ENCODE measurements around the gene CANT1. TPM values are rescaled to one million over a fixed set of nuclear protein-coding genes. Genes with fewer than 3 reads are reported as not detected.
A peak's percentile ranks its signal among the peaks of the same experiment; 100 is the strongest.

Gene CANT1
- total and polyA plus RNA-seq, 8 donors = 16.6 to 151 (median 40.7) TPM

- intact Hi-C loops (cut with DNase I; ENCODE audit: low total_unique reads) = no loop called here
Measured at GRCh38 chr17:79014158-79014758, 4.7 kb upstream of the CANT1 start.

GRCh38 chr17:79012563-79013134 is 3.1 kb upstream of the CANT1 start:
- intact Hi-C loops (cut with DNase I; ENCODE audit: low total_unique reads) = no loop called here
- H3K27ac ChIP-seq = no peak overlapping the region
- no peak for DNase-seq
- WGBS, 5 donors = 73 to 83% (median 77%) methylated on average over 6 of the region's 6 CpGs
- H3K4me1 ChIP-seq = peaks cover 19 to 25% (median 23%) of the 10 kb centered on the region in 4 donors
- no peaks in the 10 kb centered on the region for H3K36me3 ChIP-seq
- H3K27me3 ChIP-seq = no peaks in the 10 kb centered on the region
- H3K9me3 ChIP-seq = no peaks in the 10 kb centered on the region
- TF ChIP-seq EP300 (IDR thresholded peaks at IDR 0.05) (no peak), POLR2AphosphoS5 (IDR thresholded peaks at IDR 0.05) (no peak), CTCF (IDR thresholded peaks at IDR 0.05) (no peak), POLR2A (IDR thresholded peaks at IDR 0.05) (no peak)
- no peak overlapping the region for H3K4me3 ChIP-seq

More at GRCh38 chr17:79014158-79014758, 4.7 kb upstream of the CANT1 start:
- Histone ChIP-seq H3K4me3 (no peak overlapping the region), H3K9me3 (no peaks in the 10 kb centered on the region), H3K4me1 (peaks cover 10 to 13% (median 12%) of the 10 kb centered on the region in 4 donors), H3K27ac (no peak overlapping the region), H3K27me3 (no peaks in the 10 kb centered on the region), H3K36me3 (no peaks in the 10 kb centered on the region)
- no peak for TF ChIP-seq CTCF (IDR thresholded peaks at IDR 0.05)
- TF ChIP-seq POLR2A (IDR thresholded peaks at IDR 0.05) = no peak
- no peak for TF ChIP-seq POLR2AphosphoS5 (IDR thresholded peaks at IDR 0.05)
- no peak for TF ChIP-seq EP300 (IDR thresholded peaks at IDR 0.05)
- 78 to 91% (median 88%) methylated on average over 2 of the region's 2 CpGs for WGBS, 5 donors
- DNase-seq = no peak

- Histone ChIP-seq H3K4me3 (no peak overlapping the region), H3K27me3 (no peaks in the 10 kb centered on the region), H3K36me3 (no peaks in the 10 kb centered on the region), H3K9me3 (no peaks in the 10 kb centered on the region), H3K27ac (no peak overlapping the region), H3K4me1 (peaks cover 24 to 35% (median 33%) of the 10 kb centered on the region in 4 donors)
- TF ChIP-seq CTCF (IDR thresholded peaks at IDR 0.05) = no peak
- no peak for TF ChIP-seq POLR2AphosphoS5 (IDR thresholded peaks at IDR 0.05)
- TF ChIP-seq EP300 (IDR thresholded peaks at IDR 0.05) = no peak
- no peak for TF ChIP-seq POLR2A (IDR thresholded peaks at IDR 0.05)
- intact Hi-C loops (cut with DNase I; ENCODE audit: low total_unique reads) = no loop called here
- 74 to 83% (median 80%) methylated on average over 5 of the region's 5 CpGs for WGBS, 5 donors
- DNase-seq = no peak
Measured at GRCh38 chr17:79011451-79012147, 2.0 kb upstream of the CANT1 start.

GRCh38 chr17:79010304-79010646 is 711 bp upstream of the CANT1 start:
- intact Hi-C loops (cut with DNase I; ENCODE audit: low total_unique reads) = no loop called here
- WGBS, 5 donors = 56 to 66% (median 62%) methylated on average over 7 of the region's 7 CpGs
- no peak for DNase-seq
- H3K9me3 ChIP-seq = no peaks in the 10 kb centered on the region
- TF ChIP-seq CTCF (IDR thresholded peaks at IDR 0.05) (no peak), POLR2A (IDR thresholded peaks at IDR 0.05) (no peak), POLR2AphosphoS5 (IDR thresholded peaks at IDR 0.05) (no peak), EP300 (IDR thresholded peaks at IDR 0.05) (no peak)
- no peaks in the 10 kb centered on the region for H3K27me3 ChIP-seq
- H3K27ac ChIP-seq = peak overlapping the region; percentile 84 to 95 (median 93)
- peak overlapping the region; percentile 79 to 100 (median 90) for H3K4me3 ChIP-seq
- H3K36me3 ChIP-seq = no peaks in the 10 kb centered on the region
- peaks cover 37 to 48% (median 46%) of the 10 kb centered on the region in 4 donors for H3K4me1 ChIP-seq

All from stomach (tissue), 9 donors.